SJSA1 (cell line): ENCODE measurements around the gene EPG5. TPM values are rescaled to one million over a fixed set of nuclear protein-coding genes. Genes with fewer than 3 reads are reported as not detected.
"Not testable (repeated sequence)": the region's sequence is repeated elsewhere in the genome, so short reads cannot be mapped to it uniquely, and the experiment has no call there.

Source experiments
- DNase-seq, 2 experiments: peaks; one replicate each; pipeline ENCODE4 v3.0.0-alpha.2; 2015 to 2020; ENCODE audit warnings: low spot score in 2 of 2, low read depth in 1 of 2
- H3K27ac ChIP-seq: fragments of 250-450 bp; sonication (Bioruptor Pico); 2 replicates; pipeline ENCODE4 v1.5.1; 2020; ENCODE audit warnings: mild to moderate bottlenecking, moderate library complexity
- H3K27me3 ChIP-seq: fragments of 250-450 bp; sonication (Bioruptor Pico); replicated peaks from 2 replicates; pipeline ENCODE4 v1.5.1; 2020; ENCODE audit warnings: mild to moderate bottlenecking, moderate library complexity
- H3K36me3 ChIP-seq: fragments of 250-450 bp; sonication (Bioruptor Pico); 2 replicates; pipeline ENCODE4 v1.5.1; 2020; ENCODE audit warnings: mild to moderate bottlenecking
- H3K4me1 ChIP-seq: fragments of 250-450 bp; sonication (Bioruptor Pico); replicated peaks from 2 replicates; pipeline ENCODE4 v1.6.1; 2021; ENCODE audit warnings: mild to moderate bottlenecking
- H3K4me3 ChIP-seq: fragments of 250-450 bp; sonication (Bioruptor Pico); 2 replicates; pipeline ENCODE4 v1.5.1; 2020; ENCODE audit warnings: mild to moderate bottlenecking
- H3K9me3 ChIP-seq: fragments of 250-450 bp; sonication (Bioruptor Pico); replicated peaks from 2 replicates; pipeline ENCODE4 v1.5.1; 2020; ENCODE audit warnings: mild to moderate bottlenecking
- total RNA-seq: library from RNA; depleted of rRNA; stranded (reverse); fragments of >200 nt; shearing (Covaris generic); gene quantifications from 2 replicates; pipeline ENCODE4 v1.2.3, GENCODE V29; 2014

Gene EPG5
- total RNA-seq, 1 experiment from 2014 or later, result 14.8 TPM

- Histone ChIP-seq H3K4me3 (no peak overlapping the region), H3K36me3 (no peaks in the 10 kb centered on the region), H3K4me1 (peaks cover 16% of the 10 kb centered on the region), H3K27me3 (no peaks in the 10 kb centered on the region), H3K27ac (no peak overlapping the region), H3K9me3 (no peaks in the 10 kb centered on the region)
- no peak for DNase-seq
Observed at GRCh38 chr18:45995461-45995860, 28.3 kb upstream of the EPG5 start.

- H3K9me3 ChIP-seq, result no peaks in the 10 kb centered on the region
- no peaks in the 10 kb centered on the region for H3K36me3 ChIP-seq
- no peak overlapping the region for H3K4me3 ChIP-seq
Observed at GRCh38 chr18:45993438-45993837, 26.3 kb upstream of the EPG5 start.

GRCh38 chr18:45992527-45992926 is 25.4 kb upstream of the EPG5 start:
- H3K9me3 ChIP-seq, DNase-seq, H3K27ac ChIP-seq, H3K27me3 ChIP-seq, H3K4me3 ChIP-seq, H3K36me3 ChIP-seq: not testable (repeated sequence)
- peaks cover 16% of the 10 kb centered on the region for H3K4me1 ChIP-seq

More at GRCh38 chr18:45993438-45993837, 26.3 kb upstream of the EPG5 start:
- H3K4me1 ChIP-seq, result peaks cover 16% of the 10 kb centered on the region
- peak; percentile 51 to 68 for DNase-seq
- H3K27me3 ChIP-seq, result no peaks in the 10 kb centered on the region
- H3K27ac ChIP-seq, result peak overlapping the region; percentile 51

- Histone ChIP-seq H3K36me3 (no peaks in the 10 kb centered on the region), H3K9me3 (no peaks in the 10 kb centered on the region), H3K4me3 (no peak overlapping the region), H3K27ac (no peak overlapping the region), H3K4me1 (peaks cover 16% of the 10 kb centered on the region), H3K27me3 (no peaks in the 10 kb centered on the region)
- no peak for DNase-seq
Observed at GRCh38 chr18:45991788-45992187, 24.7 kb upstream of the EPG5 start.

- H3K4me3 ChIP-seq, result no peak overlapping the region
- no peaks in the 10 kb centered on the region for H3K36me3 ChIP-seq
- H3K27me3 ChIP-seq, result no peaks in the 10 kb centered on the region
- H3K27ac ChIP-seq, result no peak overlapping the region
- H3K4me1 ChIP-seq, result no peaks in the 10 kb centered on the region
- 0 out of 2 replicates have a peak, but pooled peaks cover 2% of the 10 kb centered on the region for H3K9me3 ChIP-seq
- no peak for DNase-seq
Observed at GRCh38 chr18:45984546-45985235, 17.6 kb upstream of the EPG5 start.

GRCh38 chr18:45981821-45982220 is 14.7 kb upstream of the EPG5 start:
- Histone ChIP-seq H3K9me3 (0 out of 2 replicates have a peak, but pooled peaks cover 2% of the 10 kb centered on the region), H3K27ac (no peak overlapping the region), H3K4me1 (no peaks in the 10 kb centered on the region), H3K4me3 (no peak overlapping the region), H3K36me3 (no peaks in the 10 kb centered on the region), H3K27me3 (no peaks in the 10 kb centered on the region)
- DNase-seq, result no peak

- Histone ChIP-seq H3K4me1 (no peaks in the 10 kb centered on the region), H3K27ac (no peak overlapping the region), H3K9me3 (0 out of 2 replicates have a peak, but pooled peaks cover 2% of the 10 kb centered on the region), H3K27me3 (no peaks in the 10 kb centered on the region), H3K4me3 (no peak overlapping the region), H3K36me3 (no peaks in the 10 kb centered on the region)
- no peak for DNase-seq
Observed at GRCh38 chr18:45980229-45980628, 13.1 kb upstream of the EPG5 start.

- Histone ChIP-seq H3K9me3 (no peaks in the 10 kb centered on the region), H3K27ac (no peak overlapping the region), H3K27me3 (no peaks in the 10 kb centered on the region), H3K36me3 (no peaks in the 10 kb centered on the region), H3K4me1 (0 out of 2 replicates have a peak, but pooled peaks cover 4% of the 10 kb centered on the region), H3K4me3 (no peak overlapping the region)
- DNase-seq, result no peak
Observed at GRCh38 chr18:45978084-45978483, 11.0 kb upstream of the EPG5 start.

GRCh38 chr18:45976974-45977373 is 9.8 kb upstream of the EPG5 start:
- no peaks in the 10 kb centered on the region for H3K9me3 ChIP-seq
- H3K4me3 ChIP-seq, result no peak overlapping the region
- 0 out of 2 replicates have a peak, but pooled peaks cover 4% of the 10 kb centered on the region for H3K4me1 ChIP-seq
- H3K27me3 ChIP-seq, result no peaks in the 10 kb centered on the region
- H3K27ac ChIP-seq, result no peak overlapping the region
- no peak for DNase-seq
- H3K36me3 ChIP-seq, result no peaks in the 10 kb centered on the region

- H3K4me1 ChIP-seq, result 0 out of 2 replicates have a peak, but pooled peaks cover 4% of the 10 kb centered on the region
- H3K36me3 ChIP-seq, result no peaks in the 10 kb centered on the region
- H3K4me3 ChIP-seq, result no peak overlapping the region
- no peaks in the 10 kb centered on the region for H3K27me3 ChIP-seq
- H3K9me3 ChIP-seq, result no peaks in the 10 kb centered on the region
- H3K27ac ChIP-seq, result no peak overlapping the region
- DNase-seq, result no peak
Observed at GRCh38 chr18:45976566-45976965, 9.4 kb upstream of the EPG5 start.

- H3K4me1 ChIP-seq, result 0 out of 2 replicates have a peak, but pooled peaks cover 4% of the 10 kb centered on the region
- no peaks in the 10 kb centered on the region for H3K27me3 ChIP-seq
- no peak overlapping the region for H3K4me3 ChIP-seq
- no peaks in the 10 kb centered on the region for H3K36me3 ChIP-seq
- peak; percentile 49 to 59 for DNase-seq
- H3K27ac ChIP-seq, result no peak overlapping the region
- no peaks in the 10 kb centered on the region for H3K9me3 ChIP-seq
Observed at GRCh38 chr18:45974088-45974536, 7.0 kb upstream of the EPG5 start.

- H3K4me3 ChIP-seq, H3K27ac ChIP-seq, DNase-seq, H3K9me3 ChIP-seq, H3K27me3 ChIP-seq: not testable (repeated sequence)
- Histone ChIP-seq H3K36me3 (peaks cover 24% of the 10 kb centered on the region), H3K4me1 (peaks cover 35% of the 10 kb centered on the region)
Observed at GRCh38 chr18:45964913-45965312, 2.2 kb downstream of the EPG5 start.

GRCh38 chr18:45962866-45963265 is 4.3 kb downstream of the EPG5 start:
- H3K9me3 ChIP-seq, result no peaks in the 10 kb centered on the region
- H3K4me1 ChIP-seq, result peaks cover 34% of the 10 kb centered on the region
- no peaks in the 10 kb centered on the region for H3K27me3 ChIP-seq
- H3K4me3 ChIP-seq, result no peak overlapping the region
- H3K36me3 ChIP-seq, result peaks cover 24% of the 10 kb centered on the region
- H3K27ac ChIP-seq, result peak overlapping the region; percentile 71
- DNase-seq, result peak in 1 of 2 experiments; percentile 59

GRCh38 chr18:45962461-45962860 is 4.7 kb downstream of the EPG5 start:
- H3K4me1 ChIP-seq, result peaks cover 30% of the 10 kb centered on the region
- H3K36me3 ChIP-seq, result peaks cover 24% of the 10 kb centered on the region
- no peaks in the 10 kb centered on the region for H3K9me3 ChIP-seq
- no peak overlapping the region for H3K4me3 ChIP-seq
- H3K27me3 ChIP-seq, result no peaks in the 10 kb centered on the region
- DNase-seq, result peak in 1 of 2 experiments; percentile 50
- H3K27ac ChIP-seq, result peak overlapping the region; percentile 71
